HEK293T (cell line): ENCODE measurements around the gene ARHGEF7.

Experiments
- ARNT ChIP-seq: fragments of 450-650 bp; IDR thresholded peaks from 2 replicates; pipeline ENCODE4 v1.6.1; 2017; ENCODE audit warnings: mild to moderate bottlenecking
- BHLHE40 ChIP-seq: fragments of 450-650 bp; IDR thresholded peaks from 2 replicates; pipeline ENCODE4 v1.6.1; 2016; ENCODE audit warnings: mild to moderate bottlenecking, moderate library complexity, borderline replicate concordance
- ELF4 ChIP-seq: fragments of 450-650 bp; IDR thresholded peaks from 2 replicates; pipeline ENCODE4 v1.6.1; 2017; ENCODE audit warnings: antibody characterized with exemption
- FOXA1 ChIP-seq: fragments of 450-650 bp; IDR thresholded peaks from 2 replicates; pipeline ENCODE4 v1.6.1; 2016; ENCODE audit warnings: mild to moderate bottlenecking
- FOXK2 ChIP-seq: fragments of 450-650 bp; IDR thresholded peaks from 2 replicates; pipeline ENCODE4 v1.6.1; 2016; ENCODE audit warnings: mild to moderate bottlenecking
- FOXM1 ChIP-seq: fragments of 450-650 bp; IDR thresholded peaks from 2 replicates; pipeline ENCODE4 v1.6.1; 2017; ENCODE audit warnings: mild to moderate bottlenecking, borderline replicate concordance
- HDGF ChIP-seq: fragments of 450-650 bp; IDR thresholded peaks from 2 replicates; pipeline ENCODE4 v1.6.1; 2017; ENCODE audit warnings: antibody characterized with exemption, borderline replicate concordance
- NFRKB ChIP-seq: fragments of 450-650 bp; IDR thresholded peaks from 2 replicates; pipeline ENCODE4 v1.6.1; 2016; ENCODE audit warnings: mild to moderate bottlenecking, moderate library complexity
- SP1 ChIP-seq: fragments of 450-650 bp; IDR thresholded peaks from 2 replicates; pipeline ENCODE4 v1.6.1; 2017
- SUZ12 ChIP-seq: fragments of 450-650 bp; IDR thresholded peaks from 2 replicates; pipeline ENCODE4 v1.6.1; 2016; ENCODE audit warnings: mild to moderate bottlenecking
- TARDBP ChIP-seq: fragments of 450-650 bp; IDR thresholded peaks from 2 replicates; pipeline ENCODE4 v1.6.1; 2016
- ZNF384 ChIP-seq: fragments of 450-650 bp; IDR thresholded peaks from 2 replicates; pipeline ENCODE4 v1.6.1; 2016
- TF ChIP-seq, protein P1 (sequence below): fragments of 450-650 bp; IDR thresholded peaks from 2 replicates; pipeline ENCODE4 v1.6.1; 2016

DNA sequence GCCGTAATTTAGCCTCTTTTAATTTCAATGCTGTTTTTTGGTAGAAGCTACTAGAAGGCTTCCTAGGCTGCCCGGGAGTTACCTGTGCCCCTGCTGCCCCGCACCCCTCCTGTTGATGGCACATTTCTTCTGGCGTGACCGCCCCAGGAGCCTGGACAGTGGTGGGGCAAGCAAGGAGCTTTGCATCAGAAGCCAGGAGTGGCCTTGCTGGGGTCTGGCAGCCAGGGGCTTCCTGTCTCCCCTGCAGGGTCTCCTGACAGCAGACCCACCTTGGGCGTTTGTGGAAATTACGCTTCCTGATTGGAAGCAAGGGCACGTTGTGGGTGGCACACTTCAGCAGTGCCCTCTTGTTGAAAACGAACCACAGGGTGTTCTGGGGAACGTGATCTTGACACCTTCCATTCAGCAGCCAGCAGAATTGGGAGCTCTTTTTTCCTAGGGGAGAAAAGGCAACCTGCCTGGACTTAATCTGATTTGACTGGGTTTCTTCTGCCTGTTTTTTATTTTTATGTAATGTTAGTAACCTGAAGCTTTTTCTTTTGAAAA, 115.3 kb downstream of the ARHGEF7 start:
- TF ChIP-seq HDGF: no peak
- TF ChIP-seq, protein P1, sequence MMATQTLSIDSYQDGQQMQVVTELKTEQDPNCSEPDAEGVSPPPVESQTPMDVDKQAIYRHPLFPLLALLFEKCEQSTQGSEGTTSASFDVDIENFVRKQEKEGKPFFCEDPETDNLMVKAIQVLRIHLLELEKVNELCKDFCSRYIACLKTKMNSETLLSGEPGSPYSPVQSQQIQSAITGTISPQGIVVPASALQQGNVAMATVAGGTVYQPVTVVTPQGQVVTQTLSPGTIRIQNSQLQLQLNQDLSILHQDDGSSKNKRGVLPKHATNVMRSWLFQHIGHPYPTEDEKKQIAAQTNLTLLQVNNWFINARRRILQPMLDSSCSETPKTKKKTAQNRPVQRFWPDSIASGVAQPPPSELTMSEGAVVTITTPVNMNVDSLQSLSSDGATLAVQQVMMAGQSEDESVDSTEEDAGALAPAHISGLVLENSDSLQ: no peak
- no peak for TF ChIP-seq SUZ12
- TF ChIP-seq BHLHE40: no peak
- no peak for TF ChIP-seq TARDBP
- no peak for TF ChIP-seq ARNT
- no peak for TF ChIP-seq ZNF384
- TF ChIP-seq FOXA1: no peak
- TF ChIP-seq ELF4: no peak
- no peak for TF ChIP-seq FOXK2
- no peak for TF ChIP-seq FOXM1
- no peak for TF ChIP-seq SP1
- no peak for TF ChIP-seq NFRKB
